SKM-1 (cell line): Measurements from ENCODE around the gene FGB.

Experiments
- DNase-seq: peaks from one replicate; lab custom pipeline; 2025; ENCODE audit not compliant: unreplicated experiment; lab: John Stamatoyannopoulos, UW

Gene FGB

DNA sequence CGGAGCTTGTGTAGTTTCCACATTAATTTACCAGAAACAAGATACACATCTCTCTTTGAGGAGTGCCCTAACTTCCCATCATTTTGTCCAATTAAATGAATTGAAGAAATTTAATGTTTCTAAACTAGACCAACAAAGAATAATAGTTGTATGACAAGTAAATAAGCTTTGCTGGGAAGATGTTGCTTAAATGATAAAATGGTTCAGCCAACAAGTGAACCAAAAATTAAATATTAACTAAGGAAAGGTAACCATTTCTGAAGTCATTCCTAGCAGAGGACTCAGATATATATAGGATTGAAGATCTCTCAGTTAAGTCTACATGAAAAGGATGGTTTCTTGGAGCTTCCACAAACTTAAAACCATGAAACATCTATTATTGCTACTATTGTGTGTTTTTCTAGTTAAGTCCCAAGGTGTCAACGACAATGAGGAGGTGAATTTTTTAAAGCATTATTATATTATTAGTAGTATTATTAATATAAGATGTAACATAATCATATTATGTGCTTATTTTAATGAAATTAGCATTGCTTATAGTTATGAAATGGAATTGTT lies at the start of gene FGB:
TSS of gene FGB (plus strand) at position 315 of the 558 bp plus-strand sequence. CDS start at position 323, 8 bp downstream.
- DNase-seq: no peak

DNA sequence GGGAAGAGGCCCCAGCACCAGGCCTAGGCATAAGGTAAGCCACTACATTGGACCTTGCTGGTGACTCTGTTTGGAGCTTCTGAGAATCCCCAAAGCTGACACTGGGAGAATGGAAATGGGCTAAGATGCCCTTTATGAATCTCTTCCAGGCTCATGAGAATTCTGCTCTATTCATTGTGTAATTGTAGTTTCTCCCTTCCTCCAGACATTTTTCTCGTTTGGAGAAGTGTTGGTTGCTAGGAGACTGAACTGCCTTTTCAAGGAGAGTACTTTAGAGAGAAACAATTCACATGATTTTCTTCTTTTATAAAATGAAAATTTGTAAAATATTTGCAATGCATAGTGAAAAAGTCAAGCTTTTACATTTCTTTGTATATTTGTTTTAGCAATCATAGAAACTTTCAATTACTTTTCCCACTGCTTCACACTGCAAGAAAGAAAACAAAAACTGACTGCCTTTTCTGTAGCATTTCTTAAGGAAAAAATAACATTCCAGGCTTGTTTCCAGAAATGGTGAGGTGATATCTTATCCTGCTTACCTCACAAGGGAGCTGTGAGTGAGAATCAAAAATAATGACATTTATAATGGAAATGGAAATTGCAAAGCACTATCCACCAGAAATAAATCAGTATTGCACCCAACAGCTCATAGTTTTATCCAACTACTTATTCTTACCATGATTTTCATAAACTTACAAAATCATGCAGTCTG lies 46.3 kb upstream of the FGB start:
- no peak for DNase-seq

DNA sequence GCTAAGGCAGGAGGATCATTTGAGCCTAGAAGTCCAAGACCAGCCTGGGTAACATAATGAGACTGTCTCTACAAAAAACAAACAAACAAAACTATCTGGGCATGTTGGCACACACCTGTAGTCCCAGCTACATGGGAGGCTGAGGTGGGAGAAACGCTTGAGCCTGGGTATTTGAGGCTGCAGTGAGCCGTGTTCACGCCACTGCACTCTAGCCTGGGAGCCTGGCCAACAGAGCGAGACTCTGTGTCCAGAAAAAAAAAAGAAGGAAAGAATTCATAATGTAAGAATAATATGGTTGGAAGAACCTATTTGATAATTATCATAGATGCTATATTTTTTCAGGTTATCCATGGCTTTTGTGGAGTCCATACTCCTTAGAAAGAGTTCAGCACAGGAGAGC lies 45.2 kb upstream of the FGB start:
- no peak for DNase-seq

DNA sequence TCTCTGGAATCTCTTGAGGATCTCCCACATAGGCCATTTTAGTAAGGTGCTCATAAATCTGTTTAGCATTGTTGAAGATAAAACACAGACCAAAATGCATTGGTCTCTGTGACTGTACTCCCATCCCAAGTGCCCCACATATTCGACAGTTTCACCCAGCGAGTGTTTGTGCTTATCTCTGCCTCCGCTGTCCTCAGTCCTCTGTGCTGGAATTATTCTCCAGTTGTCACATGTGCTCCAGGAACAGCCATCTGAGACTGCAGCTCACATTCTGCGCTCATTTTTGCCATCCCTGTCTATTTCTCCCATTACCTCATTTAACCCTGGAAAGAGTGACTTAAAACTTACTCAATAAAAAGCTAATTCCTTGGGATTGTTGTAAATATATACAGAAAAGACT lies 43.6 kb upstream of the FGB start:
- no peak for DNase-seq

DNA sequence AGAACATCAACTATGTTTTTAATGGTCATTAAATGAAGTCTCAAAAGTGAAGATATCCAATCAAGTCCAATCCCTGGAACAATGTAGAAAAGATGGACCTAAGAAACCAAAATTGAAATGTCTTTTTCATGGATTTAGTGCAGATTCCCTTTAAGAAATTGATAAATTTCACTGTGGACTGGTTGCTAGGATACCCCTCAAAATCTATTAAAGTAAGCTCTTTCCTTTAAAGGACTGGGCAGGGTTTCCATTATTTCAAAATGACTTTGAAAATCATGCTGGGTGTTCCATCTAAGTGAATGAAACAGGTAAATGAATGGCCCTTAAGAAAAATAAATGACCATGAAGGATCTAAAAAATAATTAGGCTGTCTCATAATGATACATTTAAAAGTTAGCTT lies 41.2 kb upstream of the FGB start:
- no peak for DNase-seq

DNA sequence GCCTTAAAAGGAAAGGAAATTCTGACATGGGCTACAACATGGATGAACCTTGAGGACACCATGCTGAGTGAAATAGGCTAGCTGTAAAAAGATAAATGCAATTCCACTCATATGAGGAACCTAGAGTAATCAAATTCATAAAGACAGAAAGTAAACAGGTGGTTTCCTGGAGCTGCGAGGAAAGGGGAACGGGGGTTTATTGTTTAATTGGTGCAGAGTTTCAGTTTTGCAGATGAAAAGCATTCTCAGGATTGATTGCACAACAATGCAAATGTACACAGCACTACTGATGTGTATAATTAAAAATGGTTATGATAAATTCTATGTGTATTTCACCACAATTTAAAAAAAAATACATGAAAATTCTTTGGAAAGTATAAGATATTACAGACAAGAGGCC lies 36.7 kb upstream of the FGB start:
- no peak for DNase-seq

DNA sequence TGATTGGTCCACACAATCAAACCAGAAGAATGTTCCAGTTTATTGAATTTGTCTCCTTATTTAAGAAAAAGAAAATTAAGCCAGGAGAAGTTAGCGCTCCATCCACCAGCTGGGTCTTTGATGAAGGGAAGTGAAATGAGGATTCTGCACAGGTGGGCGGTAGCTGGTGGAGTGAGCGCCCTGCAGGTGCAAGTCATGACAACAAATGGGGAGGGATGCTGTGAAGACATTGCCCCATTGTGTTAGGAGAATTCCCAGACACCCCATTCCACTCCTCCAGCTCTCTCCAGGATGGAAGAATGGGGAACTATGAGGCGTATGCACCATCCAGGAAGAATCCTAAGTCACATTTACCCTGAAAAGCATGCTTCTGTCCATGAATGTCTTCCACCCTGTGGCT lies 35.5 kb upstream of the FGB start:
- DNase-seq: no peak

DNA sequence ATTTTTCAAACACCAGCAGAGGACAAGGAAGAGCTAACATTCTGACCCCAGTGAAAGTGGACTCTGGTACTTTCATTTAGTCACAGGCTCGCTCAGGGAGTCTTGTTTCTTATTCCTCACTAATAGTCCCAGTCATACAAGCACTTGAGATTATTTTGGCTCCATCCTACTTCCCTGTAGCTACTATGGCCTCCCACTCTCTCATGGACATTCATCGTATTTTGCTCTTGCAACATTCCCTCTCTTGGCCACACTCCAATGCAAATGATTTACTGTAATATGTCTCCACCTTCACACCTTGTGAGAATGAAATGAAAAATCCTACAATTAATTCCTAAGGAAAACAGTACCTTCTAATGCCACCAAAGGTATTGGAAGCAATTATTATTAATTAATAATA lies 33.9 kb upstream of the FGB start:
- DNase-seq: no peak

DNA sequence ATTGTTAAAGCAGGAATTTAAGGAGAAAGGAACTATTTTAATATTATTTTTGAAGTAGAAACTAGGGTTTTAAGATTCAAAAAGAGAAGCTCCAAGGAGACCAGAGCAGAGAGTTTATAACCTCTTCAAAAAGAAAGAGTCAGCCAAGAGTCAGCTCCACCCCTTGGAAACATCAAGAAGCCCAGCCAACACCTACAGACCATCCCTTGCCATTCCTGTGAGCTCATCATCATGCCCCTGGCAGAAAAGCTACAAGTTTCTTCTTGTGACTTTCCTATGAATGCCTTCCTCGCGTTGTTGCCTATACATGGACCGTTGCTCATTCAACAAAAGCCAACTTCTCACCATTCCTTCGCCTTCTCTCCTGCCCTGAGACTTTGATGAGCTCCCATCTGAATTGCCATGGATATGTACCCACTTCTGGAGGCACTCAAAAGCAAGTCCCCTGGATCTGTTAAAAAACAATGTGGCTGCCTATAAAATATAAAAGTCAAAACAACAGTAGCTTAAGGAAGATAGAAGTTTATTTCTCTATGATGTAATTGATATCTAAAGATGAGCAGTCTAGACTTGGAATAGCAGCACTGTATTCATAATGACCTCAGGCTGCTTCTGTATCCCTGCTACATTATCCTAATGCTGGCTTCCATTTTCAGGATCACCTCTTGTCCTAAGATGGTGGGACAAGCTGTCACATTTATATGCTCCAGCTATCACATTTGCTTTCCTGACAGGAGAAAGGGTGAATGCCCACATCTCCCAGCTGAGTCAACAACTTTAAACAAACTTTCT lies 32.9 kb upstream of the FGB start:
- DNase-seq: no peak

DNA sequence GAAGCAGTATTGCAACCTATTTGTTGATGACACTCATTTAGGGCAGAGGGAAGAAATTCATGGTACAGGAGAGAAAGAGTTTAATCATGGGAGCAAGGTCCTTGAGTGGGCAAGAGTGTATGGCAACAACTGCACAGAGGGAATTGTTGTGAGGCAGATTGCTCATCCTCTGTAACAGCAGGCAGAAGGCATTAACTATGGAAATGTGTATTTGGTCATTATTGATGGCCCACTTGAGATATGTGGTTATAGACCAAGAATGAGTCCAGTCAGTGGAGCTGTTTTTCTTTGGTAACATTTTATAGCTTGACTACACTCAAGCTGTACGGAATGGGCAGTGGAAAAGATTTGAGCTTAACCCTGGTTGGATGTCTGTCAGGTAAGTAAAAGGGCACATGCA lies 28.5 kb upstream of the FGB start:
- no peak for DNase-seq

DNA sequence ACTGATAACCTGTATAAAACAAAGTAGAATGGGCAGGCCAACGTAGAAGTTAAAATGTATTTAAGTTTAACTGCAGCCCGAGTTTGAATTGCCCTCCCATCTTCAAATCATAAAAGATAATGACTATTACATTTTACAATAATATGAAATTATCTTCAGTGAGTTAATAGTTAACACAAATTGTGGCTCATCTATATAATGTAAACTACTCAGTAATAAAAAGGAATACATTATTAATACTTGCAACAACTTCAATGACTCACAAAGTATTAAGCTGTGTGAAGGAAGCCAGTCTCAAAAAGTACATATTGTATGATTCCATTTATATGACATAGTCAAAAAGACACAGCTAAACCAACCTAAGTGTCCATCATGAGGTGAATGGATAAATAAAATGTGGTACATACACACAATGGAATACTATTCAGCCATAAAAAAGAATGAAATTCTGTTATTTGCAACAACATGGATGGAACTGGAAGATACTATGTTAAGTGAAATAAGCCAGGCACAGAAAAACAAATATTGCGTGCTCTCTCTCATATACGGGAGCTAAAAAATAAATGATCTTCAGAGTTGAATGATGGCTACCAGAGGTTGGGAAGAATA lies 20.4 kb upstream of the FGB start:
- DNase-seq: no peak

DNA sequence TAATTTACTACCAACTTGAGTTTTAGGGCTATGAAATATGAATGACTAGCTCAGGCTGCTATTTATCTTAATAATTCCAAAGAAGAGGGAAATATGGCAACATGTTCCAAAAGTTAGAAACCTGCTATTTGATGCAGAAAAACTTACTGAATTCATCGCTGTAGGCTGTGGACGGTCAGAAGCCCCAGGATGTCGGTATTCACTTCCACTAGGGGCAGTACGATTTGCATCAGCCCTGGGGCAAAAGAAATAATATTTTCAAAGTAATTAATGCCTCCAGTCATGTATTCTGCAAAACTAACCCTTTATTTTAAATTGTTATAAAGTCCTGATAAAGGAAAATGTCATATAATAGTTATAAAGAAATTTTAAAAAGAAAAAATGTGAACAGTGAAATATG lies 17.1 kb upstream of the FGB start:
- no peak for DNase-seq

DNA sequence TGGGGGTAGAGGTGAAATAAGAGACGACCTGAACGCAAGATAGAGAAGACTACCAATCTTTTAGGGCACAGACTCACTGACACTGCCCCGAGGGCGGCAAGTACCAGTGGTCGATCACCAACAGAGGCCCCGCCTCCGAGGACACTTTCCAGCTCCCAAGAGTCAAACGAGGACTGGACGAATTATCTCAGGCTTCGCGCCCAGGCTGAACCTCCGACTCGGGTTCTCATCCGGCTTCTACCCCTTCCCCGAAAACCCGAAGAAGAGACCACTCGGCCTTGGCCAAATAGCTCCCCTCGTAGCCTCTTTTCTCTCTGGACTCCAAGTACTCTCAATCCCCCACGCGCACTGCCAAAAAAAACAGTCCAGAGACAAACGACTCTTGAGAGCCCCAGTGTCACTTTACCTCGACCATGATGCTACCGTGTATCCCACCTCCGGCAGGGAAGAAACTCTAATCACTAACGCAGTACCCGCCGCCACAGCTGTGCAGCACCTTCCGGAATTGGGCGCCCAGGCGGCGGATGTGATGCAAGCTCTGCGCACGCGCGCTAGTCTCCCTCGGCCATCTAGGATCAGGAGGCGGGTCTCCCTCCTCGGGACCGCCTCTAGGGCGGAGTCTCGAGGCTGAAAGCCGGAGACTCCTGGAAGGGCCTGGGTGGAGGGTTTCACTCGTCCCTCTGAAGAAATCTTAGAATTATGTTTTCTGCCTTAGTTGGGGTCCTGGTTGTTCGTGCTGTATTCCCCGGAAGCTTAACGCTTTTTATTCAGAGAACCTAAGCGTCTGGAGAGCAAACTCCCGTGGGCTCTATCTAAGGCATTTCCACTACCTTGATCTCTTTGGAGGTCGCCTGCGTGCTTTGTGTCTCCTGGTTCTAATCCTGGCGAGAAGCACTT lies 12.7 kb upstream of the FGB start, which contains the start of gene PLRG1:
TSS of gene PLRG1 (minus strand) at position 507 of the 897 bp plus-strand sequence. CDS start at position 415, 92 bp downstream.
- peak; percentile 79 for DNase-seq

DNA sequence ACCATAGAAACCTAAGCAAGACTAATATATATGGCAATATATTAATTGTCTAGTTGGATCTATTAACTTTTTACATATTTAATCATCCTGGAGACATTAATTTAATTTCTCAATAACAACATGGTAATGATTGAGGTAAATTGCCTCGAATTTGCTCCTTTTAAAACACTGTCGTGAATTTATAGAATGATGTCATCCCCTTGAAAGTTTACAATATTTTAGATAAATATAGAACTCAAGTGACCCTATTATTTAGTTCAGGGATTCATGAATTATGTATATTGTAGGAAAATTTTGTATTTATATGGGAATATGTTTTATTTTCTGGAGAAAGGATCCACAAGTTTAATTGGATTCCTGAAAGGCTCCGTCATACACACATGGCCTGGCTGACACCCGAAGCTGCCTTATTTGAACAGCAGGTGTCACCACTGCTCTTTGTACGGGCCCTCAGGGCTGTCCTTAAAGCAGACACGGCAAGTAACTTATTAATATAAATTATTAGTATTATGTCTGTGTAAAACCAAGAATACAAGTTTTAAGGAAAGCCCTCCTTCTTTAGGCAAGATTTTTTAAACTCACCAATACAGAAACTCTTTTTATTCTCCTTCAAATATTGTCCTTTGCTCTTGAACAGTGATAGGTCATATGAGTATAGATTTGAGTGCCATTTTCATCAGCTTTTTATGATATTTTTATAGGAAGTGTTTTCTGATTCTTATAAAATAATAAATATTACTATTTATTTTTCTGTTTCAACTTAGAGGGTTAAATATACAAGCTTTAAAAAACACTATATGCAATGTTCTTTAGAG lies 10.7 kb upstream of the FGB start:
- peak; percentile 35 for DNase-seq

DNA sequence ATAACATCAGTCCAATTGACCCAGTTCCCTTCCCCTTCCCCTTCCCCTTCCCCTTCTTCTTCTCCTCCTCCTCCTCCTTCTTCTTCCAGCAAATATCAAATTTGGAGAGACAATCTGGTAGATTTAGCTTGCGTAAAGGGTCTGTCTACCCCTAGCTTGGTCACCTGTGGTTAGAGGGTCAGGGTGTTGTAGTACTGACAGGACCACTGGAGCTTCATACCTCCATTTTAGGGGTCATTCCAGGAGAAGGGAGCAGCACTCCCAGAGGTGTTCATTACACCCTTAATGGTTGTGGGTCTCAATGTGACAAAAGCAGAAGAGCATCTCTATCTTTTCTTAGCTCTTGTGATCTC lies 3.7 kb upstream of the FGB start:
- DNase-seq: no peak

DNA sequence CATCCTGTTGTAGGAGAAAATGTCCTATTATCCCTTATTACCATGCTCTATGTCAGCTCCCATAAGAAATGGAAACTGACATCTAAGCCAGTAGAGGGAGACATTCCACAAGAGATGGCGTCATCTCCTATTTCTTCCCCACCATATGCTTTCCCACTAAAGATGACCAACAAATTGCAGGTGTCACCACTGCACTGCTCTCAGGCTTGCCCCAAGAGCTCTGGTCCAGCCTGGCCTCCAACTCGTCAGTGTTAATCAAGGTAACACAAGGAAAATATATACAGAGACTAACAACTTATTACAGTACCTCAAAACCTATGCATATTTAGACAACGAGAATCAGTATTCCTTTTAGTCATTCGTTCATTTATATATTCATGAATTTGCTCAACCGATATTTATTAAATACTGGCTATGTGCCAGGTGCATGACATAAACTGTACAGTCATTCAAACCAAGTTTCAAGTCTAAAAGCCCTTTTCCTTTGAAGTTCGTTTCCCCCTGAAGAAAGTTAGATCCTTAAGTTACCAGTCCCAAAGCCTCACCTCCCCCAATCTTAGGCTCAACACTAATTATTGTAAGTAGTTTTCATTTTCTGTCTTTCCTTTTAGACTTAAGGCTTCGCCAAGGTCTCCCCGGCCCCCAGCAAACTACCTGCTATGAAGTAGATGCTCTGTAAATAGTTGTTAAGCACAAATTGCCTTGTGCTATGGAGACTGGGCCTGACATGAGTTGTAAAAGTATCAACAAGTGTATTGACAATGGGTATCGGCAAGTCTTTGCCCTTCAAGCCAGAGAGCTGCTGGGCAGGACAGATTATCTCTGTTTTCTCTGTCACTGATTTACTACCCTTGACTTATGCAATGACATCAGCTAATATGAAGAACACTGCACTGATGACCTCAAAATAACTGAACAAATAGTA lies 3.1 kb upstream of the FGB start:
- peak; percentile 27 for DNase-seq

DNA sequence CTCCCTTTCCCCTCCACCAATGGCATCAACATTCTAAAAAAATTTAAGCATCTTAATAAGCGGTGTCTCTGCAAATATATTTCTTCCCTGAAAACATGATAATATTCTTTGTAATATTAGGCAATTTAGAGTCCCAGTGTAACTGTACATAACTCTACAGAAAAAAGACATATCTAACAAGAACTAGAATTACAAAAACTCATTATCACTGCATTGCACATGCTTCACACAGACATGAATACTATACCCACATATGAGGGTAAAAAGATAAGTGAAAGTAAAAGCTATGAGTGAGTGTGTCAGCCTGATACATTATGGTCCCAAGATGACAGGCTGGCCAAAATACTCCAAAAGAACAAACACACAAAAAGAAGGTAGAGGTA lies 2.4 kb upstream of the FGB start:
- DNase-seq: no peak

DNA sequence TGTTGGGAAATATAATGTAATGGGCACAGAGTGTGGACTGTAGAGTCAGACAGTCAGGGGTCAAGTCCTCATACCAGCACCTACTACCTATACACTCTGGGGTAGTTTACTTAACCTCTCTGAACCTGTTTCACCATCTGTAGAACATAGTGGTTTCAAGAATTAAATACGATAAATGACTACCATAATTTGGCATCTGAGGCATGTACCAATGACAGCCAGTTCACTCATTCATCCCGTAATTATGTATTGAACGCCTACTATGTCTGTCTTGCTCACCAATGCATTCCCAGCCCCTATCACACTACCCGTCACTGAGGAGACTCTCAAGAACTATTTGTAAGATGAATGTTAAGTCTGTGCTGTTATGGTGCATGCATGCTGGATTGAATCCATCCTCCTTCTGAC lies 2.0 kb upstream of the FGB start:
- no peak for DNase-seq

DNA sequence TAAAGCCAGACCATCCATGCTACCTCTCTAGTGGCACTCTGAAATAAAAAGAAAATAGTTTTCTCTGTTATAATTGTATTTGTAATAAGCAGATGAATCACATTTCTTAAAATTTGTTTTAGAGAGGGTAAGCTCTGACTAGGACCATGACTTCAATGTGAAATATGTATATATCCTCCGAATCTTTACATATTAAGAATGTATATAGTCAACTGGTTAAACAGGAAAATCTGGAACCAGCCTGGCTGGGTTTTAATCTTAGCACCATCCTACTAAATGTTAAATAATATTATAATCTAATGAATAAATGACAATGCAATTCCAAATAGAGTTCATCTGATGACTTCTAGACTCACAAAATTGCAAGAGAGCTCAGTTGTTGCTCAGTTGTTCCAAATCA lies 1.5 kb downstream of the FGB start:
- DNase-seq: no peak
